ENCODE measurements around the gene MAN1B1.
"Not testable (repeated sequence)": the region's sequence is repeated elsewhere in the genome, so short reads cannot be mapped to it uniquely, and the experiment has no call there.

MAN1B1 gene

DNA sequence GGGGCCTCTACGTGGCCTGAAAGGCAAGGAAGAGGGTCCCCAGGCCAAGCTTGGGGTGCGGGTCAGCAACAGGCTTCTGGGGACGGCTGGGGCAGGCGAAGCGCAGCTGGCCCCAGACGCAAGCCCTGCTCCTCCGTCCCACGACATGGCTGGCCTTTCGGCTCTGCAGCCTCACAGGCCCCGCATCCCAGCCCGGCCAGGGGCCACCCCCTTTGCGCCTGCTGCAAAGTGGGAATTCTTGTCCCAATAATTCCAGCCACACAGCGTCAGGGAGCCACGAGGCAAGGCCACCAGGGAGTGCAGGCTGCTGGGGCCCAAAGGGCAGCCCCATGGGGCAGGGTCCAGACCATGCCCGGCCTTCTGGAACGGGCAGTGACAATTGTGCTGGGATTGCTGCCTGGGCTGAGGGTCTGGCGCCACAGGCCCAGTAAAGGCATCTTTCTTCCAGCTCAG is 31.8 kb upstream of the MAN1B1 start:
- Histone ChIP-seq H3K27ac (ENCODE audit: low read length) (no peak overlapping the region), H3K27me3 (ENCODE audit: insufficient read depth, low read length) (peaks cover 75% of the 10 kb centered on the region), H3K9ac (ENCODE audit: low read depth, low read length) (no peak overlapping the region)

DNA sequence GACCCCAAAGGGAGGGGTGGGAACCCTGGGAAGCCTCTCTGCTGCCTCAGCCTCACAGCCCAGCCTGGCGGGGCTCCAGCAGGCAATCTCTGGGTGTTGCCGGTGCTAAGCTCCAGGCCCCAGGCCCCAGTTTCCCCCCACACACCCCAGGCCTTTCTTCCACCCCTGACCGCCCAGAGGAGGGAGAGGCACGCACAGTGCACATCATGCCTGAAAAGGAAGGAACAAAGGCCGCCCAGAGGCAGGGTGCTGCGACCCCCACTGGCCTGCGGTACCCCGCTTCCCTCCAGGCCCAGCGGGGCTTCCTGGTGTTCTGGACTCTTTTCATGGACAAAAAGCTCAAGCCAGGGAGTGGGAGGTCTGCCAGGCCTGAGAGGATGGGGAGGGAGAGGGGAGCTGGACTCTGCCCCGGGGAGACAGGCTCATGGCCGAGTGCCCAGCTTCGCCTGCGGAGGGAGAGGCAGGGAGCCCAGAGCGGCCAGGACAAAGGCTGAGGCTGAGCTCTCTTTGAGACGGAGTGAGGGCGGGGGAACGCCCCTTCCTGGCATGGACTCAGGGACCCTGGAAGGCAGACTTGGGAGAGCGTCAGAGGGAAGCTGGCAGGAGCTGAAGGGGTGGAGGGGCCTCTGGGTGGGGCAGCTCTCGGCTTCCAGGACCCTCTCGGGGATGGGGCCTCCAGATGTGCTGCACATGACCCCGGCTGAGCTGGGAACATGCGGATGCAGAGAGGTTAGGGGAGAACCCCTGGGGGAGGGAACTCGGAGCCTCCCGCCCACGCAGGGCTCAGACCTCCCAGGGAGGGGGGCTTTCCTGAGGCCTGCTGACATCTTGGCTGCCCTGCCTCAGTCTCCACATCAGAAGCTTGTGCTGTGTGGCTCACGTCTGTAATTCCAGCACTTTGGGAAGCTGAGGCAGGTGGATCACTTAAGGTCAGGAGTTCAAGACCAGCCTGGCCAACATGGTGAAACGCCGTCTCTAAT is 31.1 kb upstream of the MAN1B1 start:
- Histone ChIP-seq H3K36me3 (ENCODE audit: insufficient read depth, low read depth, low read length) (no peaks in the 10 kb centered on the region), H3K9ac (ENCODE audit: low read depth, low read length) (no peak overlapping the region; the same call in 1 of the 2 replicates), H3K27me3 (ENCODE audit: insufficient read depth, low read length) (peaks cover 68% of the 10 kb centered on the region), H3K9me3 (ENCODE audit: insufficient read depth, low read depth, low read length) (no peaks in the 10 kb centered on the region), H3K4me3 (ENCODE audit: low read length) (no peak overlapping the region), H3K27ac (ENCODE audit: low read length) (no peak overlapping the region), H3K4me1 (ENCODE audit: insufficient read depth, low read length) (no peaks in the 10 kb centered on the region)

More for the DNA sequence above, 31.8 kb upstream of the MAN1B1 start:
- Histone ChIP-seq H3K4me1 (ENCODE audit: insufficient read depth, low read length) (no peaks in the 10 kb centered on the region), H3K4me3 (ENCODE audit: low read length) (no peak overlapping the region), H3K36me3 (ENCODE audit: insufficient read depth, low read depth, low read length) (no peaks in the 10 kb centered on the region), H3K9me3 (ENCODE audit: insufficient read depth, low read depth, low read length) (no peaks in the 10 kb centered on the region)

DNA sequence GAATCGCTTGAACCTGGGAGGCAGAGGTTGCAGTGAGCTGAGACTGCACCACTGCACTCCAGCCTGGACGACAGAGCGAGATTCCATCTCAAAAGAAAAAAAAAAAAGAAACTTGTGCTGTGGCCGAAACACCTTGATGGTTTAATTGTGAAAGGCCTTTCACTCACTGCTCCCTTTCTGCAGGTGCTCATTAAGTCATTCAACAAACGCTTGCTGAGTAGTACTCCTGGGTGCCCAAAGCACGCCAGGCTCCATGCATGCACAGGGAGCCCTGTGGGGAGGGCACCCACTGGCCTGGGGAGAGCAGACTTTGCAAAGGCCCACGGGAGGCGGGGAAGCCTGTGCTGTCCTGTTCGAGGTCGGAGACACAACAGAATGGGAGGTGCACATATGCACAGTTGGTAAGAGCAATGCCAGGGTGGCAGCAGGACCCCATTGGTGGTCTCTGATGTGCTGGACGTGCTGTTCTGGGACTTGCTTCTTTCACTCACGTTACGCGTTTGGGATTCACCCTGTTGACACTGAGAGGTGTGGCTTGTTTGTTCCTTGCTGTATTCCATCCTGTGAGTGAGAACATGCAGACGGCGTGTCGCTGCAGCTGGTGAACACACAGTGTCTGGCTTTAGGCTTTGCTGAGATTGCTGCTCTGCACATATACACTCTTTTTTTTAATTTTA is 29.9 kb upstream of the MAN1B1 start:
- Histone ChIP-seq H3K4me1 (ENCODE audit: insufficient read depth, low read length) (no peaks in the 10 kb centered on the region), H3K9ac (ENCODE audit: low read depth, low read length) (no peak overlapping the region), H3K9me3 (ENCODE audit: insufficient read depth, low read depth, low read length) (no peaks in the 10 kb centered on the region), H3K27me3 (ENCODE audit: insufficient read depth, low read length) (peaks cover 56% of the 10 kb centered on the region), H3K36me3 (ENCODE audit: insufficient read depth, low read depth, low read length) (no peaks in the 10 kb centered on the region), H3K4me3 (ENCODE audit: low read length) (no peak overlapping the region), H3K27ac (ENCODE audit: low read length) (no peak overlapping the region)

DNA sequence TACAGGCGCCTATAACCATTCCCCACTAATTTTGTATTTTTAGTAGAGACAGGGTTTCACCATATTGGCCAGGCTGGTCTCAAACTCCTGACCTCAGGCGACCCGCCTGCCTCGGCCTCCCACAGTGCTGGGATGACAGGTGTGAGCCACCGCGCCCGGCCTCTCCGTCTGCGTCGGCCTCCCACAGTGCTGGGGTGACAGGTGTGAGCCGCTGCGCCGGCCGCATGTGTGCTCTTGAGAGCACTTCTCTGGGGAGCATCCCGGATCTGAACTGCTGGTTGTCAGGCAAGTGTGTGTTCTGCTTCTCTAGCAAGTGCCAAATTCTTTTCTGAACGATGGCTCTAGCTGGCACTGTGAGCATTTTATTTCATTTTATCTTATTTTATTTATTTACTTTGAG is 29.2 kb upstream of the MAN1B1 start:
- H3K4me3 ChIP-seq (ENCODE audit: low read length) = no peak overlapping the region
- H3K27me3 ChIP-seq (ENCODE audit: insufficient read depth, low read length) = peaks cover 49% of the 10 kb centered on the region
- no peaks in the 10 kb centered on the region for H3K4me1 ChIP-seq (ENCODE audit: insufficient read depth, low read length)
- no peaks in the 10 kb centered on the region for H3K36me3 ChIP-seq (ENCODE audit: insufficient read depth, low read depth, low read length)
- no peak overlapping the region for H3K9ac ChIP-seq (ENCODE audit: low read depth, low read length)
- H3K27ac ChIP-seq (ENCODE audit: low read length) = no peak overlapping the region
- no peaks in the 10 kb centered on the region for H3K9me3 ChIP-seq (ENCODE audit: insufficient read depth, low read depth, low read length)

DNA sequence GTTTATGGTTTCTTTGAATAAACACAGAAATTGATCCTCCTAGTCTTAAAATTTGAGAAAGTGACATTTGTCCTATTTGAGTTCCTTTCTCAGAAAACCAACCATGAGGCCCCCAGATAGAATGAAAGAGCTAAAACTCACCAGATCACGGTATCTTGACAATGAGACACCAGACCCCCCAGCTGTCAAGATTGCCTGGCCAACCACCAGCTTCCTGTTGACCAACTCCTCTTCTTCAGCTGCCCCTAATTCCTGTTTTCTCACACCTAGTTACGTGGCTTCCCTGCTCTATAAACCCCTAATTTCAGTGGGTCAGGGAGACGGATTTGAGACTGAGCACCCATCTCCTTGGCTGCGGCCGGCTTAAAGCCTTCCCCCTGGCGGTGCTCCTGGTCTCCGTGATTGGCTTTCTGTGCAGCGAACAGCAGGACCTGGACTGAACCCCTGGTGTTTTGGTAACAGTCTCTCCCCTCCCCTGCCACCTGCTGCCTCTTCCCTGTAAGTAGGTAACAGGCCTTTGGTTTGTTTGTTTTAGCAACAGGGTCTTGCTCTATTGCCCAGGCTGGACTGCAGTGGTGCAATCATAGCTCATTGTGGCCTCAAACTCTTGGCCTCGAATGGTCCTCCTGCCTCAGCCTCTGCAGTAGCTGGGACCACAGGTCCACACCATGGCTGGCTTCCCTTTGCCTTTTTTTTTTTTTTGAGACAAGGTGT is 28.1 kb upstream of the MAN1B1 start:
- H3K36me3 ChIP-seq (ENCODE audit: insufficient read depth, low read depth, low read length) = no peaks in the 10 kb centered on the region
- peaks cover 38% of the 10 kb centered on the region for H3K27me3 ChIP-seq (ENCODE audit: insufficient read depth, low read length)
- H3K4me1 ChIP-seq (ENCODE audit: insufficient read depth, low read length) = no peaks in the 10 kb centered on the region
- no peak overlapping the region for H3K4me3 ChIP-seq (ENCODE audit: low read length)
- no peaks in the 10 kb centered on the region for H3K9me3 ChIP-seq (ENCODE audit: insufficient read depth, low read depth, low read length)
- H3K27ac ChIP-seq (ENCODE audit: low read length) = no peak overlapping the region
- no peak overlapping the region for H3K9ac ChIP-seq (ENCODE audit: low read depth, low read length)

DNA sequence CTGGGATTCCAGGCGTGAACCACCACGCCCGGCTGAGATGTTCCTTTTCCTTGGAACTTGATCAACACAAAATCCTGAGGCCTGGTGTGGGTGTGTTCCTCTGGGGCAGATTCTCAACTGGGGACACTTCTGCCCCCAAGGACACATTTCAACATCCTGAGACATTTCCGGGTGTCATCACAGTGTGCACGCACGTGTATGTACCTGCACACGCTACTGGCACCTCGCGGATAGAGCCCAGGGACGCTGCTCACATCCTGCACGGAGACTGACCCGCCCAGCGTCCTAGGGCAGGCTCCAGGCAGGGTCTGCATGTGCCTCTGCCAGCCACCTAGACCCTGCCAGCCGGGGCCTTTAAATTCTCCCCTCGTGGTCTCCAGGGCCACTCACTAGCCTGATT is 24.4 kb upstream of the MAN1B1 start:
- Histone ChIP-seq H3K9me3 (ENCODE audit: insufficient read depth, low read depth, low read length) (no peaks in the 10 kb centered on the region), H3K27ac (ENCODE audit: low read length) (no peak overlapping the region), H3K4me3 (ENCODE audit: low read length) (no peak overlapping the region), H3K36me3 (ENCODE audit: insufficient read depth, low read depth, low read length) (no peaks in the 10 kb centered on the region), H3K4me1 (ENCODE audit: insufficient read depth, low read length) (no peaks in the 10 kb centered on the region), H3K9ac (ENCODE audit: low read depth, low read length) (no peak overlapping the region), H3K27me3 (ENCODE audit: insufficient read depth, low read length) (peaks cover 7% of the 10 kb centered on the region; the same call in 1 of the 2 replicates)

DNA sequence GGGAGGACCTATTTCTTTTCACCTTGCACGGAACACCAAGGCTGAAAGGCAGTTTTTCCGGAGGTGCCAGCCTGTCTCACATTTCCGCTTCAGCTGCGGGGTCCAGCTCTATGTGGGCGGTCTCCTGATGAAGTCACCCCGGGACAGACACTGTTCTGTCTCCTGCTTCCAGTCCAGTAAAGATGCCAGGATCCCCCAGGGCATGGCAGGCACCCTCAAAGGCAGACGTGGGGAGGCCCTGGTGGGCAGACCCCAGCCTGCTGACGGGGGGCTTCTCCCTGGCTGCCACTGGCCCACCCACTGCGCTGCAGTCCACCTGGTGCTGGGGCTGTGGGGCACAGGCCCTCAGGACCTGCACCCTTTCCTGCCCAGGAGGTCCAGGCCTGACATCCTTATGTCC is 24.0 kb upstream of the MAN1B1 start:
- not testable (repeated sequence) for H3K27ac ChIP-seq (ENCODE audit: low read length); H3K9ac ChIP-seq (ENCODE audit: low read depth, low read length); H3K9me3 ChIP-seq (ENCODE audit: insufficient read depth, low read depth, low read length); H3K4me1 ChIP-seq (ENCODE audit: insufficient read depth, low read length); H3K4me3 ChIP-seq (ENCODE audit: low read length); H3K36me3 ChIP-seq (ENCODE audit: insufficient read depth, low read depth, low read length); H3K27me3 ChIP-seq (ENCODE audit: insufficient read depth, low read length)

DNA sequence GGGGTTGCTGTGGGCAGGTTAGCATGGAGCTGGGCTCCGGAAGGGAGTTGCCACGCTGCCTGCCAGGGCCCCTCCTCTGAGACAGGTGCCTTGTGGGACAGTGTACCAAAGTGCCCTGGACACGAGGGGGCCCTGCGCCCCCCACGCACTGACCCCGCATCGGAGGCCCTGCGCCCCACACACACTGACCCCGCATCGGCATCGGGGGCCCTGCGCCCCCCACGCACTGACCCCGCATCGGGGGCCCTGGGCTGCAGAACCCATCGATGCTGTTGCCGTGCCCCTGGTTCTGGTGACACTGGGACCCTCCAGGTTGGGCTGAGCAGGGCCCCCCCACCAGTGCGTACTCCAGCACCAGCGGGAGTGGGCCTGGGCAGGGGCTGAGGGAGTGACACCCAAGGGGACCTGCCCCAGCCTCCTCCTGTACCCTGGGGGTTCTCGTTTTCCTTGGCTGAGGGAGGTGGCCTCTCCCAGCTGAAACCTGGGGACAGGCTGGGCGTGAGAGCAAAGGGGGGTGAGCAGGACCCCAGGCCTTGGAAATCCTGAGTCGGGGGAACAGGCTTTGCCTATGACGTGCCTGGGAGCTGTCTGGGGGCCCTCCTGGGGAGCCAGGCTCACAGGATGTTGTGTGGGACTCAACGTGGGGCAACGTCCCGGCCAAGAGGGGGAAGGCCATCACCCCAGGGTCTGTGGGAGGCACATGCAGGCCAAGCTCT is 23.3 kb upstream of the MAN1B1 start:
- no peak overlapping the region for H3K4me3 ChIP-seq (ENCODE audit: low read length)
- H3K27ac ChIP-seq (ENCODE audit: low read length) = no peak overlapping the region
- no peaks in the 10 kb centered on the region for H3K9me3 ChIP-seq (ENCODE audit: insufficient read depth, low read depth, low read length)
- H3K4me1 ChIP-seq (ENCODE audit: insufficient read depth, low read length) = no peaks in the 10 kb centered on the region
- no peaks in the 10 kb centered on the region for H3K36me3 ChIP-seq (ENCODE audit: insufficient read depth, low read depth, low read length)
- H3K27me3 ChIP-seq (ENCODE audit: insufficient read depth, low read length) = peaks cover 3% of the 10 kb centered on the region; the same call in 1 of the 2 replicates
- no peak overlapping the region for H3K9ac ChIP-seq (ENCODE audit: low read depth, low read length)

DNA sequence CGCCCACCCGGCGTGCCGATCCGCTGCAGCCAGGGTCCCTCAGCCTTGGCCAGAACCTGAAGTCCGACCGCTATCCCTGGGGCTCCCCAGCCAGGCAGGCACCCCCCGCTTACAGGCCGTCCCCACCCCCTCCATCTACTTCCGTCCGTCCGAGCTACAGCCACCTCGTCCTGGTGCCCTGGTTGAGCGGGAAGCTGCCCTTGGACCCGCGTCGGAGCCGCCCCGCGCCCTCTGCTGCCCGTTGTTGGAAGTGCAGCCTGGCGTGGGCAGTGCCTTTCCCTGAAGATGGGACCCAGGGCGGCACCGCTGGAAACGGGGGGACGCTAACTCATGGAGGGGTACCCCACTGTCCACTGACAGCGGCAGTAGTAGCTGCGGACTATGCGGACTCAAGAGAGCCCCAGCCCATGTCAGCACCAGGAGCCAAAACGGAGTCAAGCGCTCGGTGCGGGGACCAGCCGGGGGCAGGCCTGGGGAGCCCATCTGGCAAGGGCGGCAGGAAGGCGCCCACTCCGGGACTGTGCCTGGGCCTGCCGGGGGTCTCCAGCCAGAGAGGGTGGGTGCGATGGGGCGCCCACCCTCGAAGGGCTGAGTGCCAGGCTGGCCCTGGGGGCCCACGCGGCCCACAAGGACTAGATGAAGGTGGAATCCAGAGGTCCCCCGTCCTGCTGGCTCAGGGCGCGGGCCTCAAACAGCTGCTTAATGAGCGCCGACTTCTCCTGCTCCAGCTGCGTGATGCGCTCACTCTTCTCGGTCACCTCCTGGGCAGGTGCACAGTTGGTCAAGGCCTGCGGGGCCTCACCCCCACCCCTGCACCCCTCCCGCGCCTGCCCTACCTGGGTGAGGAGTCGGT is 22.5 kb upstream of the MAN1B1 start:
- H3K9ac ChIP-seq (ENCODE audit: low read depth, low read length) = no peak overlapping the region
- peaks cover 4% of the 10 kb centered on the region for H3K27me3 ChIP-seq (ENCODE audit: insufficient read depth, low read length)
- H3K27ac ChIP-seq (ENCODE audit: low read length) = no peak overlapping the region
- no peaks in the 10 kb centered on the region; the same call in 1 of the 2 replicates for H3K4me1 ChIP-seq (ENCODE audit: insufficient read depth, low read length)
- no peaks in the 10 kb centered on the region for H3K36me3 ChIP-seq (ENCODE audit: insufficient read depth, low read depth, low read length)
- H3K9me3 ChIP-seq (ENCODE audit: insufficient read depth, low read depth, low read length) = no peaks in the 10 kb centered on the region
- H3K4me3 ChIP-seq (ENCODE audit: low read length) = no peak overlapping the region

DNA sequence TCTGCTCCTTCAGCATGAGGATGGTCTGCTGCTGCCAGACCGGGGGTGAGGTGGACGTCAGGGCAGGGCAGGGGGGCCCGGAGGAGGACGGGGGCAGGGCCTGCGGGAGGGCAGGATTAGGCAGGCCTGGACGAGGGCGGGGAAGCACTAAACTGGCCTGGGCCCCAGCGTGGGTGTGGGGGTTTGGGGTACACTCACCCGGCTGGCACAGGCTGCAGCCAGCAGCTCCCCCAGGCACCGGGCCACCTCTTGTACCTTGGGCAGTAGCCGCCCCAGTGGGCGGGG is 22.0 kb upstream of the MAN1B1 start:
- no peaks in the 10 kb centered on the region; the same call in 1 of the 2 replicates for H3K4me1 ChIP-seq (ENCODE audit: insufficient read depth, low read length)
- H3K36me3 ChIP-seq (ENCODE audit: insufficient read depth, low read depth, low read length) = no peaks in the 10 kb centered on the region
- no peak overlapping the region for H3K27ac ChIP-seq (ENCODE audit: low read length)
- no peak overlapping the region for H3K4me3 ChIP-seq (ENCODE audit: low read length)
- H3K9me3 ChIP-seq (ENCODE audit: insufficient read depth, low read depth, low read length) = no peaks in the 10 kb centered on the region
- H3K27me3 ChIP-seq (ENCODE audit: insufficient read depth, low read length) = peaks cover 9% of the 10 kb centered on the region
- no peak overlapping the region for H3K9ac ChIP-seq (ENCODE audit: low read depth, low read length)
